Body of pancreas (tissue), 4 donors: ENCODE results near the gene ASGR1. TPM values are rescaled to one million over a fixed set of nuclear protein-coding genes. Genes with fewer than 3 reads are reported as not detected.

Experiments
- ATAC-seq: fragments of 150-250 bp; one replicate; pipeline ENCODE4 v1.9.1; 2016
- DNase-seq, 4 donors: peaks; one replicate each; pipeline ENCODE4 v3.0.0-alpha.2; 2019
- H3K27ac ChIP-seq, 4 donors: fragments of 200-600 bp; sonication (generic); 1 replicate in 3 of 4; 2 replicates in 1 of 4; pipeline versions ENCODE4 v1.5.1 to v1.6.1; 2016 to 2019; ENCODE audit warnings: mild to moderate bottlenecking in 1 of 4, mixed read lengths in 1 of 4, moderate library complexity in 1 of 4
- H3K27me3 ChIP-seq, 2 donors: fragments of 200-600 bp; sonication (generic); one replicate each; pipeline ENCODE4 v1.6.0; 2016; ENCODE audit warnings: mild to moderate bottlenecking in 1 of 2
- H3K36me3 ChIP-seq, 2 donors: fragments of 200-600 bp; sonication (generic); replicated peaks in 1 of 2; 2 replicates each; pipeline ENCODE4 v1.5.1; 2016; ENCODE audit warnings: low read depth in 2 of 2; ENCODE audit not compliant: insufficient read depth in 1 of 2
- H3K4me1 ChIP-seq: fragments of 200-600 bp; sonication (generic); one replicate; pipeline ENCODE4 v1.6.0; 2016
- H3K4me3 ChIP-seq, 2 donors: fragments of 200-600 bp; sonication (generic); 1 replicate in 1 of 2; 2 replicates in 1 of 2; pipeline ENCODE4 v1.5.1; 2016 to 2019
- H3K9me3 ChIP-seq, 3 donors: fragments of 200-600 bp; sonication (generic); 1 replicate in 2 of 3; 2 replicates in 1 of 3; pipeline ENCODE4 v1.5.1; 2016
- POLR2A ChIP-seq, 3 donors: fragments of 450-650 bp; IDR thresholded peaks; one replicate each; pipeline ENCODE4 v1.6.1; 2016; ENCODE audit warnings: antibody characterized with exemption in 3 of 3, mild to moderate bottlenecking in 2 of 3
- WGBS, 2 donors: methylation state at CpG; one replicate each; pipeline ENCODE4 v1.1.5; 2017; 5-methylcytosine and 5-hydroxymethylcytosine counted together
- intact Hi-C: fragments of 100-400 bp; cut with DNase I; formaldehyde crosslinking; loops from one replicate; pipeline ENCODE4 v1.15.1; 2023
- total RNA-seq, 2 donors: library from RNA; depleted of rRNA; stranded (reverse); fragments of >200 nt; gene quantifications; one replicate each; pipeline ENCODE4 v1.1.0, GENCODE V29; 2016
- TF ChIP-seq, protein P1 (sequence below), 7 experiments: fragments of 450-650 bp in 4 of 7; fragments of 200-600 bp in 3 of 7; sonication (generic) in 3 of 7; IDR thresholded peaks; one replicate each; pipeline ENCODE4 v1.5.1; 2016 to 2019; ENCODE audit warnings: antibody characterized with exemption in 7 of 7

Gene ASGR1
- total RNA-seq, 2 donors from 2014 or later = 4.6 TPM; not detected in 1

DNA sequence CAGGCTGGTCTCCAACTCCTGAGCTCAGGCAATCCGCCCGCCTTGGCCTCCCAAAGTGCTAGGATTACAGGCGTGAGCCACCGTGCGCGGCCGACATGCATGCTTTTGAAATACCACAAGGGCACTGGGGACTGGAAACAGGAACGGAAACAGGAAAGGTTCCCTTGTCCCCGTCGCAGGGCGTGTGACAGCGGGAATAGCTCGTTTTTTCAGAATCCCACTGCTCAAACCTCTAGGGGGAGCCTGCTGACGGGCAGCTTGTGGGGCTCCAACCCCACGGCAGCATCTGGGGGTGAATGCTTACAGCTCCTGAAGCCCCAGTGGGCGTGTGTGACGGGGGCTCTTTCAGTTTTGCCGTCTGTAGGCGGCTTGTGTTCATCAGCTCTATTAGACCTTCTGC, 45.7 kb downstream of the ASGR1 start:
- peaks cover 0 to 8% of the 10 kb centered on the region in 2 donors for H3K27me3 ChIP-seq
- ATAC-seq (no peak), DNase-seq (peak in 2 of 4 donors; percentile 25 to 52)
- intact Hi-C loops = no loop called here
- H3K36me3 ChIP-seq = no peaks in the 10 kb centered on the region
- H3K9me3 ChIP-seq = no peaks in the 10 kb centered on the region
- no peak for TF ChIP-seq POLR2A (IDR thresholded peaks at IDR 0.05)
- TF ChIP-seq, protein P1, sequence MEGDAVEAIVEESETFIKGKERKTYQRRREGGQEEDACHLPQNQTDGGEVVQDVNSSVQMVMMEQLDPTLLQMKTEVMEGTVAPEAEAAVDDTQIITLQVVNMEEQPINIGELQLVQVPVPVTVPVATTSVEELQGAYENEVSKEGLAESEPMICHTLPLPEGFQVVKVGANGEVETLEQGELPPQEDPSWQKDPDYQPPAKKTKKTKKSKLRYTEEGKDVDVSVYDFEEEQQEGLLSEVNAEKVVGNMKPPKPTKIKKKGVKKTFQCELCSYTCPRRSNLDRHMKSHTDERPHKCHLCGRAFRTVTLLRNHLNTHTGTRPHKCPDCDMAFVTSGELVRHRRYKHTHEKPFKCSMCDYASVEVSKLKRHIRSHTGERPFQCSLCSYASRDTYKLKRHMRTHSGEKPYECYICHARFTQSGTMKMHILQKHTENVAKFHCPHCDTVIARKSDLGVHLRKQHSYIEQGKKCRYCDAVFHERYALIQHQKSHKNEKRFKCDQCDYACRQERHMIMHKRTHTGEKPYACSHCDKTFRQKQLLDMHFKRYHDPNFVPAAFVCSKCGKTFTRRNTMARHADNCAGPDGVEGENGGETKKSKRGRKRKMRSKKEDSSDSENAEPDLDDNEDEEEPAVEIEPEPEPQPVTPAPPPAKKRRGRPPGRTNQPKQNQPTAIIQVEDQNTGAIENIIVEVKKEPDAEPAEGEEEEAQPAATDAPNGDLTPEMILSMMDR (IDR thresholded peaks at IDR 0.05) = peak in 2 of 7 experiments; percentile 10 to 19
- 17 to 22% methylated on average over 16 to 19 of the region's 19 CpGs for WGBS, 2 donors
- H3K4me1 ChIP-seq = no peaks in the 10 kb centered on the region
- H3K27ac ChIP-seq = peak overlapping the region in 1 of 4 donors; percentile 14
- no peak overlapping the region for H3K4me3 ChIP-seq

DNA sequence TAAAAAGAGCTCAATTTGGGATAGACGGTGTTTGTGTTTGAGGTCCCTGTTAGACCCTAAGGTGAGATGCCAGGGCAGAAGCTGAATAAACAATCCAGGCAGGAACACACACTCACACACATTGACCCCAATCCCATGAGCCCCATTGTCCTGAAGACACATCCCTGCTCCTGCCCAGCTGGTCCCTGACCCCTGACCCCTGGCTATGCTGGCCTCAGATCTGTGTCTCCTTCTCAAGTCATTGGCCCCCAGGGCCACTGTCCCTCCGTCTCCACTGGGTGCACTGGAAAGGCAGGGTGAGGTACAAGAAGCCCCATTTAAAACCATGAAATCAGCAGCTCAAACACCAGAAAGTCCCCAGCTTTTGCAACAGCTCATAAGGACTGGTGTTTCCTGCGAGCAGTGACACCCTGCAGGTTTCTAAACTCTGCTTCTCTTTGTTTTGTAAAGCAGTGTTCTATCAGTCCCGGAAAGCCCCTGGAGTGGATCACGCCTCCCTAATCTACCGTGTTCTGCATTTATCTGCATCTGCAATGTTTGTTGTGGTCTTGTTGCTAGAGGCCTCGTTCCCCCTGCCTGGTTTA, 46.6 kb downstream of the ASGR1 start:
- Histone ChIP-seq H3K36me3 (no peaks in the 10 kb centered on the region), H3K4me3 (no peak overlapping the region), H3K27me3 (peaks cover 0 to 8% of the 10 kb centered on the region in 2 donors), H3K9me3 (no peaks in the 10 kb centered on the region), H3K27ac (peak overlapping the region in 1 of 4 donors; percentile 70), H3K4me1 (no peaks in the 10 kb centered on the region)
- WGBS, 2 donors = 31 to 38% methylated on average over 6 to 7 of the region's 7 CpGs
- no peak for ATAC-seq
- DNase-seq = peak in 1 of 4 donors; percentile 40
- intact Hi-C loops = no loop called here
- TF ChIP-seq, protein P1 (IDR thresholded peaks at IDR 0.05) = no peak

DNA sequence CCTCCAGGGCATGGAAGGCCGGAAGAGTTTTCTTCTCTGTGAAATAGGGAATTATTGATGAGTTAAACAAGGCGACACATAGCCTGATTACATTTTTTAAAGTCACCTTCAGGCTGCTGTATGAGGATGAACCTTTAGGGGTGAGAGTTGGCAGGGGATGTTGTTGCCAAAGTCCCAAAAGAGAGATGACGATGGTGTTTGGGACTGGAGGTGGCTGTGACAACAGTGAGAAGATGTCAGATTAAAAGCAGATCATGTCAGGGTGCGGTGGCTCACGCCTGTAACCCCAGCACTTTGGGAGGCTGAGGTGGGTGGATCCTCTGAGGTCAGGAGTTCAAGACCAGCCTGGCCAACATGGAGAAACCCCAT, 47.8 kb downstream of the ASGR1 start:
- no peaks in the 10 kb centered on the region for H3K27me3 ChIP-seq
- no peaks in the 10 kb centered on the region for H3K36me3 ChIP-seq
- H3K4me3 ChIP-seq = no peak overlapping the region
- no peaks in the 10 kb centered on the region for H3K4me1 ChIP-seq
- peak overlapping the region in 1 of 4 donors; percentile 70 for H3K27ac ChIP-seq
- WGBS, 2 donors = 67 to 81% methylated on average over 5 of the region's 5 CpGs
- no peaks in the 10 kb centered on the region for H3K9me3 ChIP-seq
- TF ChIP-seq, protein P1 (IDR thresholded peaks at IDR 0.05) = no peak
- TF ChIP-seq POLR2A (IDR thresholded peaks at IDR 0.05) = no peak
- ATAC-seq (no peak), DNase-seq (no peak)
- intact Hi-C loops = no loop called here

DNA sequence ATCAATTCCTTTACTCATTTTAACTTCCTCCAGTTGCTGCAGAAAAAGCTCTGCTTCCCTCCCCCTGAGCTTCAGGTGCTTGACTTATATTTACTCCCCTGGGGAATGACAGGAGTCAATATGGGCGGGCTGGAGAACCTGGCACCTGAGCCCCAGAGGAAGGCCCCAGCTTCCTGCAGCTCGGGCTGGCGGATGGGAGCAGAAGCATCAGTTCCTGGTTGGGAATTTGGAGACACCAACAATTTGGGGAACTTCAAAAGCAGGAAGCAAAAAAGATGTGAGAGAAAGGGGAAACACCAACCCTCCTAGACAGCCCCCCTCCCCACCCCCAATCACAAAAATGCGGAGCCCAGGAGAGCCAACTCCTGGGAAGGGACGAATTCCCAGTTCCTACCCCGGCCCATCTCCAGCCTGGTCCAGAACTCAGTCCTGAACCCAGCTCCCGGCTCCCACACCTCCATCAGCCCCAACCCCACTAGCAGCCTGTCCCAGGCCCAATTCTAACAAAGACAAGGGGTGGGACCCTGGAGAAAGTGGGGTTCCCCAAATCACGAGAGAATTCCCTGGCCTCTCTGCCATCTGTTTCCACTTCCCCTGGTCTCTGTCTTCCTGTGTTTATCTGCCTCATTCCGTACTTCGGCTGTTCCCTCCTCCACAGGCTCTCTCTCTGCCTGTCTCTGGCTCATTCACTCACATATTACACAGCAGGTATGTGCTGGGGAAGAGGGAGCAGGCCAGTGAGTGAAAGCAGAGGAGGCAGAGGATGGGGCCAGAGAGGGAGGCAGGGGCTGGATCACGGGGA, 48.3 kb downstream of the ASGR1 start:
- Histone ChIP-seq H3K27me3 (no peaks in the 10 kb centered on the region), H3K36me3 (no peaks in the 10 kb centered on the region), H3K4me1 (no peaks in the 10 kb centered on the region), H3K9me3 (no peaks in the 10 kb centered on the region), H3K4me3 (no peak overlapping the region), H3K27ac (peak overlapping the region in 1 of 4 donors; percentile 70)
- 40 to 45% methylated on average over 11 of the region's 11 CpGs for WGBS, 2 donors
- DNase-seq (peak in 1 of 4 donors; percentile 28), ATAC-seq (no peak)
- intact Hi-C loops = no loop called here
- TF ChIP-seq, protein P1 (IDR thresholded peaks at IDR 0.05) = no peak
- no peak for TF ChIP-seq POLR2A (IDR thresholded peaks at IDR 0.05)
